ENCODE measurements around the gene DCC.

The DCC gene

GRCh38 chr18:52422985-52423601 is 83.1 kb downstream of the DCC start:
- Histone ChIP-seq H3K27me3 (replicated peaks in 2 of 5; ENCODE audit: control insufficient read depth in 4 of 5, insufficient read depth in 5 of 5, low read length in 4 of 5) (no peaks in the 10 kb centered on the region), H3K4me3 (ENCODE audit: control insufficient read depth in 1 of 7, extremely low read depth in 1 of 7, insufficient read depth in 4 of 7, low read depth in 2 of 7, low read length in 6 of 7) (no peak overlapping the region), H3K27ac (ENCODE audit: insufficient read depth in 1 of 2, low read depth in 1 of 2, low read length in 2 of 2, poor library complexity in 1 of 2, severe bottlenecking in 2 of 2) (no peak overlapping the region), H3K4me1 (ENCODE audit: control extremely low read depth in 1 of 4, control insufficient read depth in 4 of 4, insufficient read depth in 4 of 4, low read length in 3 of 4) (no peaks in the 10 kb centered on the region), H3K36me3 (ENCODE audit: control insufficient read depth in 4 of 4, insufficient read depth in 4 of 4, low read length in 3 of 4) (no peaks in the 10 kb centered on the region), H3K9me3 (ENCODE audit: control extremely low read depth in 1 of 5, control insufficient read depth in 4 of 5, insufficient read depth in 2 of 5, low read depth in 1 of 5, low read length in 4 of 5) (no peaks in the 10 kb centered on the region)
- ChIA-PET POLR2A (no interaction called here), CTCF (no interaction called here)
- DNase-seq: no peak
- WGBS (ENCODE audit: insufficient coverage): 51% methylated on average over 3 of the region's 3 CpGs

GRCh38 chr18:52426041-52426440 is 86.0 kb downstream of the DCC start:
- CTCF ChIA-PET: no interaction called here
- POLR2A ChIA-PET: no interaction called here
- no CpG with 5 or more reads among the region's 4 CpGs for WGBS (ENCODE audit: insufficient coverage)
- DNase-seq: no peak
- no peak overlapping the region for H3K4me3 ChIP-seq (ENCODE audit: control insufficient read depth in 1 of 7, extremely low read depth in 1 of 7, insufficient read depth in 4 of 7, low read depth in 2 of 7, low read length in 6 of 7)
- no peak overlapping the region for H3K27ac ChIP-seq (ENCODE audit: insufficient read depth in 1 of 2, low read depth in 1 of 2, low read length in 2 of 2, poor library complexity in 1 of 2, severe bottlenecking in 2 of 2)
- no peaks in the 10 kb centered on the region for H3K27me3 ChIP-seq (replicated peaks in 2 of 5; ENCODE audit: control insufficient read depth in 4 of 5, insufficient read depth in 5 of 5, low read length in 4 of 5)
- no peaks in the 10 kb centered on the region for H3K9me3 ChIP-seq (ENCODE audit: control extremely low read depth in 1 of 5, control insufficient read depth in 4 of 5, insufficient read depth in 2 of 5, low read depth in 1 of 5, low read length in 4 of 5)
- H3K36me3 ChIP-seq (ENCODE audit: control insufficient read depth in 4 of 4, insufficient read depth in 4 of 4, low read length in 3 of 4): no peaks in the 10 kb centered on the region
- no peaks in the 10 kb centered on the region for H3K4me1 ChIP-seq (ENCODE audit: control extremely low read depth in 1 of 4, control insufficient read depth in 4 of 4, insufficient read depth in 4 of 4, low read length in 3 of 4)

GRCh38 chr18:52426462-52426861 is 86.5 kb downstream of the DCC start:
- no peaks in the 10 kb centered on the region for H3K27me3 ChIP-seq (replicated peaks in 2 of 5; ENCODE audit: control insufficient read depth in 4 of 5, insufficient read depth in 5 of 5, low read length in 4 of 5)
- H3K36me3 ChIP-seq (ENCODE audit: control insufficient read depth in 4 of 4, insufficient read depth in 4 of 4, low read length in 3 of 4): no peaks in the 10 kb centered on the region
- no peaks in the 10 kb centered on the region for H3K4me1 ChIP-seq (ENCODE audit: control extremely low read depth in 1 of 4, control insufficient read depth in 4 of 4, insufficient read depth in 4 of 4, low read length in 3 of 4)
- DNase-seq: no peak
- ChIA-PET POLR2A (no interaction called here), CTCF (no interaction called here)
- H3K4me3 ChIP-seq (ENCODE audit: control insufficient read depth in 1 of 7, extremely low read depth in 1 of 7, insufficient read depth in 4 of 7, low read depth in 2 of 7, low read length in 6 of 7): no peak overlapping the region
- H3K27ac ChIP-seq (ENCODE audit: insufficient read depth in 1 of 2, low read depth in 1 of 2, low read length in 2 of 2, poor library complexity in 1 of 2, severe bottlenecking in 2 of 2): no peak overlapping the region
- WGBS (ENCODE audit: insufficient coverage): no CpG with 5 or more reads among the region's 1 CpG
- no peaks in the 10 kb centered on the region for H3K9me3 ChIP-seq (ENCODE audit: control extremely low read depth in 1 of 5, control insufficient read depth in 4 of 5, insufficient read depth in 2 of 5, low read depth in 1 of 5, low read length in 4 of 5)

- no peak for DNase-seq
- no peaks in the 10 kb centered on the region for H3K27me3 ChIP-seq (replicated peaks in 2 of 5; ENCODE audit: control insufficient read depth in 4 of 5, insufficient read depth in 5 of 5, low read length in 4 of 5)
- POLR2A ChIA-PET: no interaction called here
- no peak overlapping the region for H3K4me3 ChIP-seq (ENCODE audit: control insufficient read depth in 1 of 7, extremely low read depth in 1 of 7, insufficient read depth in 4 of 7, low read depth in 2 of 7, low read length in 6 of 7)
- WGBS (ENCODE audit: insufficient coverage): 73% methylated on average over 2 of the region's 4 CpGs
- H3K36me3 ChIP-seq (ENCODE audit: control insufficient read depth in 4 of 4, insufficient read depth in 4 of 4, low read length in 3 of 4): no peaks in the 10 kb centered on the region
- CTCF ChIA-PET: no interaction called here
- no peaks in the 10 kb centered on the region for H3K9me3 ChIP-seq (ENCODE audit: control extremely low read depth in 1 of 5, control insufficient read depth in 4 of 5, insufficient read depth in 2 of 5, low read depth in 1 of 5, low read length in 4 of 5)
- H3K4me1 ChIP-seq (ENCODE audit: control extremely low read depth in 1 of 4, control insufficient read depth in 4 of 4, insufficient read depth in 4 of 4, low read length in 3 of 4): no peaks in the 10 kb centered on the region
- no peak overlapping the region for H3K27ac ChIP-seq (ENCODE audit: insufficient read depth in 1 of 2, low read depth in 1 of 2, low read length in 2 of 2, poor library complexity in 1 of 2, severe bottlenecking in 2 of 2)
These were observed 87.7 kb downstream of the DCC start for GRCh38 chr18:52427521-52428175.

- Histone ChIP-seq H3K27ac (ENCODE audit: insufficient read depth in 1 of 2, low read depth in 1 of 2, low read length in 2 of 2, poor library complexity in 1 of 2, severe bottlenecking in 2 of 2) (no peak overlapping the region), H3K36me3 (ENCODE audit: control insufficient read depth in 4 of 4, insufficient read depth in 4 of 4, low read length in 3 of 4) (no peaks in the 10 kb centered on the region), H3K9me3 (ENCODE audit: control extremely low read depth in 1 of 5, control insufficient read depth in 4 of 5, insufficient read depth in 2 of 5, low read depth in 1 of 5, low read length in 4 of 5) (no peaks in the 10 kb centered on the region), H3K4me3 (ENCODE audit: control insufficient read depth in 1 of 7, extremely low read depth in 1 of 7, insufficient read depth in 4 of 7, low read depth in 2 of 7, low read length in 6 of 7) (no peak overlapping the region), H3K27me3 (replicated peaks in 2 of 5; ENCODE audit: control insufficient read depth in 4 of 5, insufficient read depth in 5 of 5, low read length in 4 of 5) (no peaks in the 10 kb centered on the region), H3K4me1 (ENCODE audit: control extremely low read depth in 1 of 4, control insufficient read depth in 4 of 4, insufficient read depth in 4 of 4, low read length in 3 of 4) (no peaks in the 10 kb centered on the region)
- ChIA-PET CTCF (no interaction called here), POLR2A (no interaction called here)
- DNase-seq: no peak
- WGBS (ENCODE audit: insufficient coverage): 84% methylated on average over 4 of the region's 5 CpGs
These were observed 91.7 kb downstream of the DCC start for GRCh38 chr18:52431683-52432082.

- POLR2A ChIA-PET: no interaction called here
- no peak for DNase-seq
- Histone ChIP-seq H3K4me1 (ENCODE audit: control extremely low read depth in 1 of 4, control insufficient read depth in 4 of 4, insufficient read depth in 4 of 4, low read length in 3 of 4) (no peaks in the 10 kb centered on the region), H3K27ac (ENCODE audit: insufficient read depth in 1 of 2, low read depth in 1 of 2, low read length in 2 of 2, poor library complexity in 1 of 2, severe bottlenecking in 2 of 2) (no peak overlapping the region), H3K9me3 (ENCODE audit: control extremely low read depth in 1 of 5, control insufficient read depth in 4 of 5, insufficient read depth in 2 of 5, low read depth in 1 of 5, low read length in 4 of 5) (no peaks in the 10 kb centered on the region), H3K27me3 (replicated peaks in 2 of 5; ENCODE audit: control insufficient read depth in 4 of 5, insufficient read depth in 5 of 5, low read length in 4 of 5) (no peaks in the 10 kb centered on the region), H3K4me3 (ENCODE audit: control insufficient read depth in 1 of 7, extremely low read depth in 1 of 7, insufficient read depth in 4 of 7, low read depth in 2 of 7, low read length in 6 of 7) (no peak overlapping the region), H3K36me3 (ENCODE audit: control insufficient read depth in 4 of 4, insufficient read depth in 4 of 4, low read length in 3 of 4) (no peaks in the 10 kb centered on the region)
- CTCF ChIA-PET: no interaction called here
These were observed 93.8 kb downstream of the DCC start for GRCh38 chr18:52433797-52434196.

- Histone ChIP-seq H3K27ac (ENCODE audit: insufficient read depth in 1 of 2, low read depth in 1 of 2, low read length in 2 of 2, poor library complexity in 1 of 2, severe bottlenecking in 2 of 2) (no peak overlapping the region), H3K4me3 (ENCODE audit: control insufficient read depth in 1 of 7, extremely low read depth in 1 of 7, insufficient read depth in 4 of 7, low read depth in 2 of 7, low read length in 6 of 7) (no peak overlapping the region), H3K36me3 (ENCODE audit: control insufficient read depth in 4 of 4, insufficient read depth in 4 of 4, low read length in 3 of 4) (no peaks in the 10 kb centered on the region), H3K4me1 (ENCODE audit: control extremely low read depth in 1 of 4, control insufficient read depth in 4 of 4, insufficient read depth in 4 of 4, low read length in 3 of 4) (no peaks in the 10 kb centered on the region), H3K27me3 (replicated peaks in 2 of 5; ENCODE audit: control insufficient read depth in 4 of 5, insufficient read depth in 5 of 5, low read length in 4 of 5) (no peaks in the 10 kb centered on the region), H3K9me3 (ENCODE audit: control extremely low read depth in 1 of 5, control insufficient read depth in 4 of 5, insufficient read depth in 2 of 5, low read depth in 1 of 5, low read length in 4 of 5) (no peaks in the 10 kb centered on the region)
- DNase-seq: no peak
- ChIA-PET POLR2A (no interaction called here), CTCF (no interaction called here)
- 92% methylated on average over 6 of the region's 7 CpGs for WGBS (ENCODE audit: insufficient coverage)
These were observed 95.3 kb downstream of the DCC start for GRCh38 chr18:52435301-52435700.

Data from common myeloid progenitor, CD34-positive (primary cell).